Fibroblast of mammary gland (primary cell): ENCODE measurements around the gene ATG9A.

Source experiments
- DNase-seq: peaks from one replicate; pipeline ENCODE4 v3.0.0-alpha.2; 2010; ENCODE audit warnings: low read depth
- H3K4me3 ChIP-seq: 2 replicates; pipeline ENCODE4 v1.5.1; 2011; ENCODE audit warnings: low read depth, mild to moderate bottlenecking, low read length, moderate library complexity; ENCODE audit not compliant: control insufficient read depth
- CTCF ChIP-seq: conservative IDR thresholded peaks from 2 replicates; pipeline ENCODE4 v1.5.1; 2011; ENCODE audit warnings: low read depth, low read length, inconsistent platforms; ENCODE audit not compliant: control insufficient read depth, insufficient read depth

Gene ATG9A

GRCh38 chr2:219174801-219175200, 54.6 kb downstream of the ATG9A start:
- DNase-seq: no peak
- TF ChIP-seq CTCF: no peak
- no peak overlapping the region for H3K4me3 ChIP-seq

GRCh38 chr2:219174146-219174545, 55.3 kb downstream of the ATG9A start:
- DNase-seq: no peak
- TF ChIP-seq CTCF: no peak
- no peak overlapping the region for H3K4me3 ChIP-seq

GRCh38 chr2:219173176-219173575, 56.3 kb downstream of the ATG9A start:
- no peak for TF ChIP-seq CTCF

GRCh38 chr2:219172231-219173154, 56.9 kb downstream of the ATG9A start:
- TF ChIP-seq CTCF: no peak
- no peak overlapping the region for H3K4me3 ChIP-seq
- no peak for DNase-seq

More at GRCh38 chr2:219173176-219173575, 56.3 kb downstream of the ATG9A start:
- no peak for DNase-seq
- no peak overlapping the region for H3K4me3 ChIP-seq

- peak; percentile 78 for TF ChIP-seq CTCF
- no peak overlapping the region for H3K4me3 ChIP-seq
- DNase-seq: peak; percentile 93
Measured at GRCh38 chr2:219171231-219171651, 58.2 kb downstream of the ATG9A start.

- DNase-seq: no peak
- no peak for TF ChIP-seq CTCF
Measured at GRCh38 chr2:219169930-219170654, 59.3 kb downstream of the ATG9A start, which contains the start of gene SLC23A3. Gene SLC23A3, minus strand, starts transcription at chr2:219170029. Its CDS starts 45 bp downstream, at chr2:219169984.

More at GRCh38 chr2:219169930-219170654, 59.3 kb downstream of the ATG9A start, which contains the start of gene SLC23A3:
- H3K4me3 ChIP-seq: no peak within 1 kb of the TSS
